ENCODE results near the gene KIAA0930. TPM values are rescaled to one million over a fixed set of nuclear protein-coding genes. Genes with fewer than 3 reads are reported as not detected.

KIAA0930 gene
- total RNA-seq, 6 experiments from 2014 or later = 24.5 to 57.9 (median 40.8) TPM

DNA sequence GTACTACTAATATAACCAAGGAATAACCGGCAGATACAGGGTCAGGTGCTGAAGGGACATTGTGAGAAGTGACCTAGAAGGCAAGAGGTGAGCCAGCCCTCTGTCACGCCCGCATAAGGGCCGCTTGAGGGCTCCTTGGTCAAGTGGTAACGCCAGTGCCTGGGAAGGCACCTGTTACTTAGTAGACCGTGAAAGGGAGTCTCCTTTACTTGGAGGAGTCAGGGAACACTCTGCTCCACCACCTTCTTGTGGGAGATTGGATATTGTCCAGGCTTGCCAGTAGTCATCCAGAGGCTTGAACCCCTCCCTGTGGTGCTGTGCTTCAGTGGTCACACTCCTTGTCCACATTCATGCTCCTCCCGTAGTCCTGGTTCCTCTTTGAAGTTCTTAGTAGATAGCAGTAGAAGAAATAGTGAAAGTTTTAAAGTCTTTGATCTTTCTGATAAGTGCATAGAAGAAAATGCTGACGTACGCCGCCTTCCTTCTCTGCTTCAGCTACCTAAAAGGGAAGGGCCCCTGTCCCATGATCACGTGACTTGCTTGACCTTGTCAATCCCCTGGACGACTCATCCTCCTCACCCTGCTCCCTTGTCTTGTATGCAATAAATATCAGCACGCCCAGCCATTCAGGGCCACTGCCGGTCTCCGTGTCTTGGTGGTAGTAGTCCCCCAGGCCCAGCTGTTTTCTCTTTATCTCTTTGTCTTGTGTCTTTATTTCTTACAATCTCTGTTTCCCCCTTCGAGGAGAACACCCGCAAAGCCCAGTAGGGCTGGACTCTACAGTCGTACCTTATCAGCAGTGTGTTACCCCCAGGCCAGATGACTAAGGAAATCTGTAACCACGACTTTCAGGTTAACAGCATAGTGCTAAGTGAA, 70.9 kb downstream of the KIAA0930 start:
- H3K36me3 ChIP-seq = peaks cover 0 to 78% (median 34%) of the 10 kb centered on the region in 4 donors
- H3K4me3 ChIP-seq = no peak overlapping the region
- ATAC-seq (no peak), DNase-seq (no peak)
- intact Hi-C loops (cut with DNase I) = no loop called here
- H3K27ac ChIP-seq = no peak overlapping the region
- no peak for TF ChIP-seq POLR2A (IDR thresholded peaks at IDR 0.05)
- TF ChIP-seq, protein P1, sequence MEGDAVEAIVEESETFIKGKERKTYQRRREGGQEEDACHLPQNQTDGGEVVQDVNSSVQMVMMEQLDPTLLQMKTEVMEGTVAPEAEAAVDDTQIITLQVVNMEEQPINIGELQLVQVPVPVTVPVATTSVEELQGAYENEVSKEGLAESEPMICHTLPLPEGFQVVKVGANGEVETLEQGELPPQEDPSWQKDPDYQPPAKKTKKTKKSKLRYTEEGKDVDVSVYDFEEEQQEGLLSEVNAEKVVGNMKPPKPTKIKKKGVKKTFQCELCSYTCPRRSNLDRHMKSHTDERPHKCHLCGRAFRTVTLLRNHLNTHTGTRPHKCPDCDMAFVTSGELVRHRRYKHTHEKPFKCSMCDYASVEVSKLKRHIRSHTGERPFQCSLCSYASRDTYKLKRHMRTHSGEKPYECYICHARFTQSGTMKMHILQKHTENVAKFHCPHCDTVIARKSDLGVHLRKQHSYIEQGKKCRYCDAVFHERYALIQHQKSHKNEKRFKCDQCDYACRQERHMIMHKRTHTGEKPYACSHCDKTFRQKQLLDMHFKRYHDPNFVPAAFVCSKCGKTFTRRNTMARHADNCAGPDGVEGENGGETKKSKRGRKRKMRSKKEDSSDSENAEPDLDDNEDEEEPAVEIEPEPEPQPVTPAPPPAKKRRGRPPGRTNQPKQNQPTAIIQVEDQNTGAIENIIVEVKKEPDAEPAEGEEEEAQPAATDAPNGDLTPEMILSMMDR (IDR thresholded peaks at IDR 0.05) = no peak
- no peaks in the 10 kb centered on the region for H3K9me3 ChIP-seq
- no peaks in the 10 kb centered on the region for H3K27me3 ChIP-seq
- WGBS (ENCODE audit: insufficient coverage, low coverage, low lambda C conversion rate, missing lambda C conversion rate) = 75% methylated on average over 18 of the region's 19 CpGs
- peaks cover 0 to 20% (median 5%) of the 10 kb centered on the region in 4 donors for H3K4me1 ChIP-seq

DNA sequence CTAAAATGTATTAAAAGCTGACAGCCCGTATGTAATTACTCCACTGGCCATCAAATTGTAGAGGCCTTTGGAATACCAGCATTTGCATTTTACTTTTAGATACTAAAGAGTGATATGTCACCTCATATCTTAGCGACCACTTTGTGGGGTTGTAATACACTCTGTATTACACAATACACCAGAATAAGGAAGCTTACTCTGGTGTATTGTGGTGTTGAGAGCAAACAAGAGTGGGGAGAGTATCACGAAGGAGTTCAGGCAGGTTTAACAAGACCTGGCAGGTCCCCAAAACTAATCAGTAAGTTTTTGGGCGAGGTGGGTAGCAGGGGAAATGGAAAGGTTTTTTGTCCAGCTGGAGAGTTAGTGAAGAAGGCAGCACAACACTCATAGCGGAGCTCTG, 73.8 kb downstream of the KIAA0930 start:
- no peaks in the 10 kb centered on the region for H3K9me3 ChIP-seq
- ATAC-seq = no peak
- H3K27me3 ChIP-seq = no peaks in the 10 kb centered on the region
- no peak for DNase-seq
- intact Hi-C loops (cut with DNase I) = no loop called here
- TF ChIP-seq POLR2A (IDR thresholded peaks at IDR 0.05) = no peak
- TF ChIP-seq, protein P1 (IDR thresholded peaks at IDR 0.05) = no peak
- H3K27ac ChIP-seq = no peak overlapping the region
- H3K4me1 ChIP-seq = peaks cover 0 to 27% (median 5%) of the 10 kb centered on the region in 4 donors
- H3K36me3 ChIP-seq = peaks cover 0 to 50% (median 22%) of the 10 kb centered on the region in 4 donors
- 60% methylated on average over 5 of the region's 5 CpGs for WGBS (ENCODE audit: insufficient coverage, low coverage, low lambda C conversion rate, missing lambda C conversion rate)
- no peak overlapping the region for H3K4me3 ChIP-seq

DNA sequence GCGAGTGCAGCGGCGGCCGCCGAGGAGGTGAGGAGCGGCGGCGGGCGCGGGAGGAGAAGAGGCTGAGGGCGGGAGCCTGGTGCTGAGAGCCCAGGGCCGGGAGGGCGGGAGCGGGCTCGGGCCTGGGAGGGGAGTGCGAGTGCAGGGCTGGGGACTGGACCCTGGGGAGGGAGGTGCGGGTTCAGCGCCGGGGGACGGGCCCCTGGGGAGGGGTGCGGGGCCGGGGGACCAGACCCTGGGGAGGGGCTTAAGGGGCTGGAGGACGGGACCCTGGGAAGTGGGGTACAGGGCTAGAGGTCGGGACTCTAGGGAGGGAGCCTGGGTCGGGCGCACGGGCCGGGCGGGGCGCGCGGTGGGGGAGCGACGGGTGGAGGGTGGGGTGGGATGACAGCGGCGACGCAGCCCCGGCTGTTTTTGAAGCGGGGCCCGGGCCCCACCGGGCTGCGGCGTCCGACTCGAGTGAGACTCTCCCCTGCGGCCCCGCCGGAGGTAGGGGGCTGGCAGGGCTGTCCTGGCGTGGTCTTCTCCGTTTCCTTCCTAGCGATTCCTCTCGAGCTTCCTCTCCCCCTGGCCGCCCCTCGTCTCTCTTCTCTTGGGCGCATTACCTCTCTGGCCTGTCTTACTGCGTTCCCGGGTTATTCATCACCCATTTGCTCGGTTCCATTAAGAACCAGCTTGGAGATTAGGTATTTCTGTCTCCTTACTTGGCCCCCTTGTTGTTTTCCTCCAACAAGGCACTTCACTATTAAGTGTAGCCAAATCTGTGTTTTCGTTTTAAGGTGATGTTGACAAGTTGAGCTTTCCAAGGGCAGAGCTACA, 76.2 kb downstream of the KIAA0930 start:
- Histone ChIP-seq H3K9me3 (no peaks in the 10 kb centered on the region), H3K4me3 (peak overlapping the region; percentile 60 to 74 (median 63)), H3K27me3 (no peaks in the 10 kb centered on the region), H3K27ac (peak overlapping the region; percentile 73 to 89 (median 88)), H3K4me1 (peaks cover 0 to 47% (median 13%) of the 10 kb centered on the region in 4 donors), H3K36me3 (peaks cover 0 to 26% (median 9%) of the 10 kb centered on the region in 4 donors)
- no peak for TF ChIP-seq POLR2A (IDR thresholded peaks at IDR 0.05)
- TF ChIP-seq, protein P1 (IDR thresholded peaks at IDR 0.05) = no peak
- DNase-seq (peak; percentile 55 to 69 (median 55)), ATAC-seq (peak; percentile 4 to 39 (median 21))
- intact Hi-C loops (cut with DNase I) = no loop called here
- 0% methylated on average over 15 of the region's 59 CpGs for WGBS (ENCODE audit: insufficient coverage, low coverage, low lambda C conversion rate, missing lambda C conversion rate)

DNA sequence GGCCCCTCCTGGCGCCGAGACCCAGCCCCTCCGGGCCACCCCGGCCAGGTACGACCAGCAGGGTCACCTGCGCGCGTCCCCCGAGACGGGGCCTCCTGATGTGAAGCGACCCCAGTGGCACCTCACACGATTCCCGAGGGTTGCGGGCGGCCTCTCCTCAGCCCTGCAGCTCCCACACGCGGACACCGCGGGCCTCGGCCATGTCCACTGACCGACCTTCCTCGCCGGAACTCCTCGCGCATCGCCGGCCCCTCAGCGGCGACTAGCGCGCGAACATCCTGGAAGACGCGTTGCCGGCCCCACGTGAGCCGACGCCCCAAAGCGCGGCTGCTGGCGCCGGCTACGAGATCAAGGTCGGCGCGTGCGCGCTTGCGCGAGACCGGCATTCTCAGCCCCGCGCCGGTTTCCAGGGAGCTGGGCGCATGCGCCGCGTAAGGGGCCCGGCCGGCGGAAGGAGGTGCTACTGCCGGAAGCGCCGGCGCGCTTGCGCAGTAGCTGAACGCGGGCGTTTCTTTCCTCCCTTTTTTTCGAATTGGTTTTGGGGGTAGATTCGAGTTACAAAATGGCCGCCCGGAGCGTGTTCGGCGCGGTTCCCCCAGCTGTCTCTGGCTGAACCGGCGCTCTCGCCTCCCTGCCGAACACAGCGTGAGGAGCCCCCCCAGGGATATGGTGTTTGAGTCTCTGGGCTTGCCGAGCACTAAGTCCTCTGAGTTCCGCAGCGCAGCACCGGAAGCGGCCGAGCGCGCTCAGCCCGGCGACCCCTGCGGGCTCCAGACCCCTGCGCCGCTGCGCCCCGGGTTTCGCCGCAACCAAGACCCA, 77.0 kb downstream of the KIAA0930 start, which contains the start of gene NUP50:
TSS of gene NUP50 (plus strand) at position 475 of the 819 bp plus-strand sequence. CDS start 4,253 bp downstream, outside the sequence.
- Histone ChIP-seq H3K9me3 (no peaks in the 10 kb centered on the region), H3K27me3 (no peaks in the 10 kb centered on the region), H3K4me1 (peaks cover 0 to 52% (median 15%) of the 10 kb centered on the region in 4 donors), H3K27ac (peak within 1 kb of the TSS; percentile 73 to 89 (median 88)), H3K4me3 (peak within 1 kb of the TSS; percentile 60 to 74 (median 63)), H3K36me3 (peaks cover 0 to 20% (median 7%) of the 10 kb centered on the region in 4 donors)
- WGBS (ENCODE audit: insufficient coverage, low coverage, low lambda C conversion rate, missing lambda C conversion rate) = 0% methylated on average over 6 of the region's 100 CpGs
- TF ChIP-seq, protein P1 (IDR thresholded peaks at IDR 0.05) = peak in 1 of 4 donors; percentile 7
- peak; percentile 94 for TF ChIP-seq POLR2A (IDR thresholded peaks at IDR 0.05)
- ATAC-seq (peak; percentile 69 to 84 (median 82)), DNase-seq (peak; percentile 96 to 97 (median 96))
- intact Hi-C loops (cut with DNase I) = no loop called here

Data from right lobe of liver (tissue), 6 donors.